Neural progenitor cell (in vitro differentiated cells): ENCODE results near the gene SEMA4D.

Experiments
- EZH2 ChIP-seq: fragments of 200-600 bp; sonication (generic); IDR thresholded peaks from 2 replicates; pipeline ENCODE4 v1.6.1; 2017; ENCODE audit warnings: antibody characterized with exemption, mild to moderate bottlenecking, moderate library complexity
- EZH2phosphoT487 ChIP-seq: fragments of 200-600 bp; sonication (generic); IDR thresholded peaks from 2 replicates; pipeline ENCODE4 v1.6.1; 2017; ENCODE audit warnings: antibody characterized with exemption
- TF ChIP-seq, protein P1 (sequence below): fragments of 200-600 bp; sonication (generic); IDR thresholded peaks from 2 replicates; pipeline ENCODE4 v1.5.1; 2017; ENCODE audit warnings: antibody characterized with exemption, mild to moderate bottlenecking

DNA sequence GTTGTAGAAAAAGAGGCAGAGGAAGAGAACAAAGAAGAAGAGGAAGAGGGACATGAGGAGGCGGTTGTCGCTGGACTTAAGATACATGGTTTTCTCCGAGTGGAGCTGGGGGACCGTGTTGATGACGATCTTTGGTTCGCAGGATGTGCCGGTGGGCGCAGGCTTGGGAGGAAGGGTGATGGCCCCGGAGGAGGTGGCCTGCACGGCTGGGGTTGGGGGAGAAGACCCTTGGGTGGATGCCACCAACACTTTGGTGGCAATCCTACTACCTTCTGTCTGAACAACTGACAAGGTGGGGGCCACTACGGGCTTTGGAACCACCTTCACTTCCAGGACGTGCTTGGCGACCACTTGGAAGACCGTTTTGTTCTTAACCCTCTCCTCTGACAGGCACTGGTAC lies 118.9 kb downstream of the SEMA4D start:
- TF ChIP-seq, protein P1, sequence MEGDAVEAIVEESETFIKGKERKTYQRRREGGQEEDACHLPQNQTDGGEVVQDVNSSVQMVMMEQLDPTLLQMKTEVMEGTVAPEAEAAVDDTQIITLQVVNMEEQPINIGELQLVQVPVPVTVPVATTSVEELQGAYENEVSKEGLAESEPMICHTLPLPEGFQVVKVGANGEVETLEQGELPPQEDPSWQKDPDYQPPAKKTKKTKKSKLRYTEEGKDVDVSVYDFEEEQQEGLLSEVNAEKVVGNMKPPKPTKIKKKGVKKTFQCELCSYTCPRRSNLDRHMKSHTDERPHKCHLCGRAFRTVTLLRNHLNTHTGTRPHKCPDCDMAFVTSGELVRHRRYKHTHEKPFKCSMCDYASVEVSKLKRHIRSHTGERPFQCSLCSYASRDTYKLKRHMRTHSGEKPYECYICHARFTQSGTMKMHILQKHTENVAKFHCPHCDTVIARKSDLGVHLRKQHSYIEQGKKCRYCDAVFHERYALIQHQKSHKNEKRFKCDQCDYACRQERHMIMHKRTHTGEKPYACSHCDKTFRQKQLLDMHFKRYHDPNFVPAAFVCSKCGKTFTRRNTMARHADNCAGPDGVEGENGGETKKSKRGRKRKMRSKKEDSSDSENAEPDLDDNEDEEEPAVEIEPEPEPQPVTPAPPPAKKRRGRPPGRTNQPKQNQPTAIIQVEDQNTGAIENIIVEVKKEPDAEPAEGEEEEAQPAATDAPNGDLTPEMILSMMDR, result no peak
- TF ChIP-seq EZH2 (no peak), EZH2phosphoT487 (no peak)
